ENCODE results near the gene HDGFL1.

The HDGFL1 gene

DNA sequence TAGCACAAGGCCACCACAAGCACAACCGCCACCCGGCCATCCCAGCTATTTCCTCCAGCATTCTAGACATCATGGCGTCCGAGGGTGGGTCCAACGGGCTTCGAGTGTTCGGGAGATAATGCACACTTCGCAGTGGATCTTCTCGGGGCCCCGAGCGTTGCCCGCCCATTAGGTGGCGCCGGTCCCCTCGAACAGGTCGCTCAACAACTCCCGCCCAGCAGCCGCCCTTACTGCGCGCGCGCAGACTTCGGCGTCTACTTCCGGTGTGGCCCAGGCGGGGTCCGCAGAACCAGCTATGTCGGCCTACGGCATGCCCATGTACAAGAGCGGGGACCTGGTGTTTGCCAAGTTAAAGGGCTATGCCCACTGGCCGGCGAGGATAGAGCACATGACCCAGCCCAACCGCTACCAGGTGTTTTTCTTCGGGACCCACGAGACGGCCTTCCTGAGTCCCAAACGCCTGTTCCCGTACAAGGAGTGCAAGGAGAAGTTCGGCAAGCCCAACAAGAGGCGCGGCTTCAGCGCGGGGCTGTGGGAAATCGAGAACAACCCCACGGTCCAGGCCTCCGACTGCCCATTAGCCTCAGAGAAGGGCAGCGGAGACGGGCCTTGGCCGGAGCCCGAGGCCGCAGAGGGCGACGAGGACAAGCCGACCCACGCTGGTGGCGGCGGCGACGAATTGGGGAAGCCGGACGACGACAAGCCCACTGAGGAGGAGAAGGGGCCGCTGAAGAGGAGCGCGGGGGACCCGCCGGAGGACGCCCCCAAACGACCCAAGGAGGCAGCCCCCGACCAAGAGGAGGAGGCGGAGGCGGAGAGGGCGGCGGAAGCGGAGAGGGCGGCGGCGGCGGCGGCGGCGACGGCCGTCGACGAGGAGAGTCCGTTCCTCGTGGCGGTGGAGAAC lies at the start of gene HDGFL1:
HDGFL1 (plus strand) TSS at position 286 of the 904 bp plus-strand sequence; CDS start at position 296, 10 bp downstream.
- no peak for DNase-seq

DNA sequence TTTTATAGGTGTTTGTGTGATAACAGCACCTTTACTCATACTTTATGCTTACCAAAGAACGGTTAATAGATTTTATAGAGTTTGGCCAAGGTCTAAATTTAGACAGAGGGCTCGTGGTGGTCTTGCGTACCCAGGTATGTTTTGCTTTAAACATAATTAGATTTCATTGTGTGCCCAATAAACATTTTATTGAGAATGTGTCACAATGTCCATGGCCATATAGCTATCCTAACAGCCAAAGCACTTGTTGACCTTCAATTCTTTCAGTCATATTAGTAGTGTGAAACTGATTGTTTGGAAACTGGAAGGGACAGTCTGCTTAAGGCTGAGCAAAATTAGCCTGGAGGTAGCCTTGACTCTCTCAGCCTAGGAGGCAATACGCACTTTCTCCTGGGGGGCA lies 48.3 kb upstream of the HDGFL1 start:
- no peak for DNase-seq

DNA sequence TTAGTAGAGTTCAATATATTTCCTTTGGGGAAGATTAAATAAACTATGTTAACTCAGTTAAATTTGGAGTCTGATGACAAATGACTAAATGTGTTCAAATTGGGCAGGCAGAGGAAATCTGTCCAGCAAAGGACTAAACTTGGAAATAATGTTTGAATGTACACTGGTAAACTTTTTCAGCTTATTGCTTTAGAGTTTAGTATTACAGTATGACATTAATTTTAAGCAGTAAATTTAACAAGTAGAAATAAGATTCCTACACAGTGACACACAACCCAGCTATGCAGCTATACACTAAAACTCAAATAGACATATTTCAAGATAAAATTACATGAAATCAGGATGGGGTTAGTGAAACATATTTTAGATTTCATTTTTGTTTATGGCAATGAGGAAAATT lies 42.6 kb upstream of the HDGFL1 start:
- no peak for DNase-seq

DNA sequence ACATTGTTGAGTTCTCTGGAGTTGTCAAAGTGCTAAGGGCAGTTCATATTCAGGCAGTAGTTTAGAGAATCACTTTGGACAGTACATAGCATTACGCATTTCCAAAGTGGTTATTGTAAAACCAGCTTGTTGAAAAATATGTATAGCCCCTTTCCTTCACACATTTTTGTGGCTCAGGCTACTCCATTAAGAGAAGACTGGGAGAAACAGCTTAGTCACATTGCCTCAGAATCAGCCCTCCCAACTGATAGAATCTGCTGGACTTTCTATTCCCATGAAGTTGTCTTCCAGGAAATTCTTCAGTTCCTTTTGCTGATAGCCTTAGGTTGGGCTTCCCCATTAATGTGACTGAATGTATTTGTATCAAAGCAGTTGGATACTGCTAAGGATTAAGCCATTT lies 39.5 kb upstream of the HDGFL1 start:
- DNase-seq, result no peak

DNA sequence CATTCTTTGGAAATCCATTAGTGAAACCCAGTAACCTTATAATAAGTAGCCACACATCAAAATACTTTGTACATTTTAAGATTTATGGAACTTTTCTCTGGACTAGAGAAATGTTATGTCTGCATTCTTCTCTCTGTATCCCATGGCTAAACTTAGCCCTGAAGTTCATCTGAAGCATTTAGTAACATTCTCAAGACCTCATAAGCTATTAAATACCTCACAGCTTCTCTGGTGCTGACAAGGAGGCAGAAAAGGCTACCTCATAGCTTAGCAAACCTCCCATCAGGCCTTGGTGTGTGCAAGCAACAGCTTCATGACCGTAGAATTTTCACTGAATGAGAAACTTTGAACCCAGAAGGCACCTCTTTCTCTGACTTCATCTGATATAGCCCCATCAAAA lies 38.9 kb upstream of the HDGFL1 start:
- DNase-seq, result no peak

DNA sequence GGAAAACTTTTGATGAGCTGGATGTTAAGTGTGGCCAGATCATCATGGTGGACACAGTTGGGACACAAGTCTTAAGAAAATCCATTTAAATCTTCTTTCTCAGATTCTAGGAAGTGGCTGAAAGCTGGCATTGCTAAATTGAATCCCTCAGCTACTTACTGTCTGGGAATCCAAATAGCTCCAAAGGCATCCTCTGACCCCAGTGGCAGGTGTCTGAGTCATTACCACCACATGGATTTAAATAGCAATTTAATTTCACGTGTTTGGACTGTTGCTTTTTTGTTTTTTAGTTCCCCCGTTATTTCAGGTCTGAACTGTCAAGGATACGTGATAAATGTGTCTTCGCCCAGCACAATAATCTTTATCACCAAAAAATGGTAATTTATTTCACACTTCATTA lies 33.2 kb upstream of the HDGFL1 start:
- no peak for DNase-seq

DNA sequence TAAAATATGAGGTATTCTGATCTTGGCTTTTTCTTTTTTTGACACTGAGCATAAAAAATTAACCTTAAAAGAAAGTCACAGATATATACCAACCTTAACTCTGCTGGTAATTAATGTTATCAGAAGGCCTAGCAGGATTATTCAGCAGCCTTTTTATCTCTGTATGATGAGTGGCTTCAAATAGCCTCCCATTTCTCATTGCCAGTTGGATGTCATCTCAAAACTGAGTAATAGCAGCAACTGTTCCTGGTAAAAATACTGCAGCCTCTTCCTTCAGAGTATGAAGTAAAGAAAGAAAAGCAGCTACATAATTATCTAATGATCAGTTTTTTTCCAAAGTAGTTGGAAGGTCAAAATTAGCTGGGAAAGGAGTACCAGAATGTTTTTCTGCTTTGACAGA lies 24.9 kb upstream of the HDGFL1 start:
- DNase-seq, result no peak

DNA sequence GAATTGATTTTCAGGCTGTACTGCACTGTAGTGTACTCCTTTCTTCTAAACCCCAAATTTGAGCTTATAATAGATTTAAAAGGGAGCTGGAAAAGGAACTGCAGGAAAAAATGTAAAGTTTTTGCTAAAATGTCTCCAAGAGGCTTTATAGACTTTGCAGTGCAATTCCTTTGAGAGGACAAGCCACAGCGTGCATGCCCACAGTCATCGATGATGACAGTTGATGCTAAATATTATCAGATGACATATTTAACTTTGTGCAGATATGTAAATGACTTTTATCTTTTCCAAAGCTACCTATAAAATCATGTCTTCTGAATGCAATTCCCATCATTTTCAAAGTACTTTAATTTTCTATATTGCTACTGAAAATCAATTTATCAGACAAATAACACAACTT lies 24.3 kb upstream of the HDGFL1 start:
- no peak for DNase-seq

DNA sequence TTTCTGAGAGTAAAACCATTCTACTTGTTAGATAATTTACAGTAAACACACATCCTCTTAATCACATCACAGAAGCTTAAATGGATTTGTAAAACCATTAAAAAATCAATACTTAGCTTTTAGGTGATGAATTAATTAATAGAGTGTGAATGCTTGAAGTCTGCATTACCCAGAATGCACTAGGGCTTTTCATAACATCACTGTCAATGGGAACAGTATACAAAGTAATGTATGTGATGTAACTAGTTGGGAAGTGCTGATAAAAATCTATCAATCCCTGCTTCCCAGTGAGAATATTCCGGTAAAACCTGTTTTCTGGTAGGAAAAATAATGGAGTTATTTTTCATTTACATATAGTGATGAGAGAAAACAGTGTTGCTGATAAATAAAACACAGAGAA lies 23.1 kb upstream of the HDGFL1 start:
- no peak for DNase-seq

DNA sequence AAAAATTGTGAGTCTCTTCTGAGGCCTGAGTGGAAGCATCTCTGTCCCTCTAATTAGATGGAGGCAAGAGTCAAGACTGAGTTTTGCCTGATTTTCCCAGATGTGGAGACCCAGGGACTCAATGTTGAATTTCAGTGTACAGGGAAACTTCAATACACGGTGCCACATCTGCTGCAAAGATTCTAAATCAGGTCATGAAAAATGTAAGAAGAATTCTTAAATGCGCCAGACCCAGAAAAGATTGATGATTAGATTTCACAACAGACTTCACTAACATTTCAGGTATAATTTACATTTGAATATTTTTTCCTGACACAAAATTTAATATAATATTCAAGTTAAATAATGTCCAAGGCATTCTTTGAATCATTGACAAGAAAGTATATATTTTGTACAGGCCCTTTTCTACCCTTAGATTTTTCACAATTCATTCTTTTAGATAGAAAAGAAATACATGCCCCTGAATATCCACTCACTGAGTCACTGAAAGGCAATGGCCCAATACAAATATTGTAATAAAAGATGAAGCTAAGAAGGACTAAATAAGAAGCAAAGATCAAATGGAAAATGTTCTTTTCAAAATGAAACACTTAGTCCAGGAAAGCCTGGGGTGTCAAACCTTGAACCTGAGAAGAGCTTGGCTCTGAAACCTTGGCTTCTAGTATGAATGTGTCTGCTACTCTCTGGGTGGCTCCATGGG lies 18.2 kb upstream of the HDGFL1 start:
- DNase-seq, result no peak

DNA sequence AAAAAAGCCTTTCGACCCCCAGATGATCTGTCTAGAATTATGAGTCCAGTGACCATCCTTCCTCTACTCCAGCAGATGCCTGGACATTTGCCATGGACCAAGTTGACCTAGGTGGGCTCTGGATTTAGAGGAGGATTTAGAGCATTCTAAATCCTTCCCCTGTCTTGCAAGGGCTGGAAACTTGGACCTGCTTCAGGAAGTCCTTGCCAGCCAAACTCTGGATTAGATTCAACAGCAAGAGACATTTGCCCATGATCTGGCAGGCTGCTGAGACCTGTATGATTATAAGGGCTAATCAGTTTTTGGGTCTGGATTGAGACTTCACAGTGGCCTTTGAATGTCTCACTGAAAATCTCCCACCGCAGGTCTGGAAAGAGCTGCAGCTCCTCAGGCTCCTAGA lies 13.1 kb upstream of the HDGFL1 start:
- no peak for DNase-seq

DNA sequence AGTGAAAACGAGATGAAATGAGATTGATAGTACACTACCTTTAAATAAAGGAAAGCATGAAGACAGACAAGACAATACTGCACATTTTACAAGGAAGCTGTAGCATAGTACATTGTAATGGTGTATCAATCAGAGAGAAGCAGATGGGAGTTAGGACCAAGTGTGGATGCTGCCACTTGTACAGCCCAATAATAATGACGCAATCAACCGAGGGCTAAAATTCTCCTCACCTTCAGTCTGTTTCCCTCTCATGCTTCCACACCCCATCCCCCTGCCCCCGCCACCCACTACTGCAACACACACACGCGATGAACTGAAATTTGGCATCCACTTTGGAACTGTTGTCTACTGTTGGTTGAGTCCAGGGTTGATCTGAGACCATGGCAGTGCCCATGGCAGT lies 12.4 kb upstream of the HDGFL1 start:
- DNase-seq, result no peak

DNA sequence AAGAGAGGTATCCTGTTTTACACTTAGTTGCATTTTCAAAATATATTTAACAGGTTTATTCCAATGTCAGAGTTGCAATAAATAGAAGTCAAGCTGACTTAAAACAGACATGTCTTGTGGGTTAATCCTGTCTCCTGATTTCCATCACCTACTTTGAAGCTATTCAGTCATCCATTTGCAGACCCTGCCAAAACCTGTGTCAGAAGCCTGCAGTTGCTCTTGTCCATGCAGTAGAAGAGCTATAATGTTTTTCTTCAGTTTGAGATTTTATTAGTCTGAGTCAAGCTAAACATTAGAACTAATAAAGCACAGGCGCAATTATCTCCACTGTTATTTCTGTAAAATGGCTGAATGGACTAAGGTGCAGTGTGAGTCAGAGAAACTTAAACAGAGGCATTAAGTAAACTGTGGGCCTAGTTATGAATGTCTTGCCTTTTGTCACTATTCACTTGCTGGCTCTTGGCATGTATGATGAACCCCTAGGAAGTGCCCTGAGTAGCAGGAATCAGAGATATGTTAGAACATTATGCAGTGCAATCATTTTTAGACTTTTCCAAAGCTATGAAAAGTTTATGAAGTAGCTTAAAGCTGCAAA lies 11.0 kb upstream of the HDGFL1 start:
- no peak for DNase-seq

DNA sequence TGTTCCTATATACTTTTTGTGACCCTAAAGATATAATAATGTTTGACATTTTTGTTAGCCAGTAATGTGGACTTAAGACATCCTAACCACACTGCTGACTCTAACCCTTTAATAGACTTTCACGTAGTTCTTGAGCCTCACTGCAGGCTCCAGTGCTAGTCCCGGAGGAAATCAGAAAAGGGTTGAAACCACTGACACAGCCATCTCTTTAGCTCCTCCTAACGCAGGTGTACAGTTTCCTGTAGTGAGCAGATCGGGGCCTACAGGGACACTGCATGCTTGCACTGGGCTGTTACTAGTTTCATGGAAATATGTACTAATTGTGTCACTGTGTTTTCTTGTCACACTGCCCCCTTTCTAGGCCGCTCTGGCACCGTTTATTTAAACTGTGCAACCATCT lies 512 bp upstream of the HDGFL1 start:
- no peak for DNase-seq

DNA sequence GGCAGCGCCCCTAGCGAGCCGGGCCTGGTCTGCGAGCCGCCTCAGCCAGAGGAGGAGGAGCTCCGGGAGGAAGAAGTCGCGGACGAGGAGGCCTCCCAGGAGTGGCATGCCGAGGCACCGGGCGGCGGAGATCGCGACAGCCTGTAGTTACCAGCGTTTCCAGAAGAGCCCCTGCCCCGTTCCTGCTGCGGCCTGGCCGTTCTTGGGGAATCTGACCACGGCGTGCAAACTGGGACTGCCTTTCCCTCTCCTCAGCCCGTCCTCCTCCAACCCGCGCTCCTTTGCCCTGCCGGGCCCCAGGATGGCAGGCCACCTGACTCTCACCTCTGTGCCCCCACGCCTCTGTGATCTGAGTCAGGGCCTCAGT lies 802 bp downstream of the HDGFL1 start:
- DNase-seq, result no peak

DNA sequence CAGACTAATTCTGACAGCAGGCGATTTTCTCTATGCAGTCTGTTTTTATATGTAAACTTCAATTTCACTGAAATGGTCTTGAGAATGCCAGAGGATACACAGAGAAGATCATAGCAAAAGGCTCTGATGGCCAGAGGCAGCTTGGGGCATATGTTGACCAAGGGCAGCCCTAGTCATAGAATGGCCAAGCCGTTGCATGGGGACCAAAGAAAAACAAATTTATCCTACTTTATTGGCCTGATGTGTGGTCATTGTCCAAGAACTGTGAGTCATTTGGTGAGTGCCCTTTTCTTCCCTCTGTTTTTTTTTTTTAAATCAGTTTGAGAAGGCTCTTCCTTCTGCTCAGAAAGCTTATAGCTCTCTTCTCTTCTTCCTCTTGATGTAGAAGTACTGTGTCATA lies 5.8 kb downstream of the HDGFL1 start:
- DNase-seq, result no peak

DNA sequence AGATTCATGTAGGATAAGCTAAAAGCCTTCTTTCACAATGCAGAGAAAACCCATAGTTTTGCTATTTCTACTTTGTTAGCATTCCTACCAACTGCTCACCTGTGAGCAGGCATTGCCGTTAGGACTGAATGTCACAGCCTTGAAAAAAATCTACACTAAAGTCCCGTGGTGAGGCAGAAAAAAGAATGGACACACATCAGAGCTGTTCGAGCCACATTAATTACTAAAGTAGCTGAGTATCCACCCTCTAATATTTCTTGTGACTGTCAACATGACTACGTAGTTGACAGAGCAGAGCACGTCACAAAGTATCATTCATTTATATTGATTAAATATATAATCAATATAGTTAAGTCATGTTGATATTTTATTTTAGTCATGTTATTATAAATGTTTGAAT lies 10.1 kb downstream of the HDGFL1 start:
- DNase-seq, result no peak

DNA sequence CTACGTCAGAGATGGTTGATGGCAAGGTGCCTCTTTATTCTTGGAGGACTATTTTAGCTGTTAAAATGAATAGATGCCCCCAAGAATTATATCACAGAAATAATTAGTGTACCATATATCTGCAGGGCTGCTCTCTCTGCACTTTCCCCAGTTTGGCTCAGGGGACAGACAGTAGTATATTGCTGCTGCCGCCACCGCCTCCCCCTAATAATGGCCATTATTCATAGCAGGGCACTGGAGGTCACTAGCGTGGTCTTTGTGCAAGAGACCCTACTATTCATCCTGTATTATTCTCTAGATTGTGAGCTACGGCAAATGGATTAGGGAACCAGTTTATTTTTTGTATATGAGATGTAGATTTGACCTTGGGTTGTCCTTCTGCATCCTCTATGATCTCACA lies 11.0 kb downstream of the HDGFL1 start:
- DNase-seq, result no peak

DNA sequence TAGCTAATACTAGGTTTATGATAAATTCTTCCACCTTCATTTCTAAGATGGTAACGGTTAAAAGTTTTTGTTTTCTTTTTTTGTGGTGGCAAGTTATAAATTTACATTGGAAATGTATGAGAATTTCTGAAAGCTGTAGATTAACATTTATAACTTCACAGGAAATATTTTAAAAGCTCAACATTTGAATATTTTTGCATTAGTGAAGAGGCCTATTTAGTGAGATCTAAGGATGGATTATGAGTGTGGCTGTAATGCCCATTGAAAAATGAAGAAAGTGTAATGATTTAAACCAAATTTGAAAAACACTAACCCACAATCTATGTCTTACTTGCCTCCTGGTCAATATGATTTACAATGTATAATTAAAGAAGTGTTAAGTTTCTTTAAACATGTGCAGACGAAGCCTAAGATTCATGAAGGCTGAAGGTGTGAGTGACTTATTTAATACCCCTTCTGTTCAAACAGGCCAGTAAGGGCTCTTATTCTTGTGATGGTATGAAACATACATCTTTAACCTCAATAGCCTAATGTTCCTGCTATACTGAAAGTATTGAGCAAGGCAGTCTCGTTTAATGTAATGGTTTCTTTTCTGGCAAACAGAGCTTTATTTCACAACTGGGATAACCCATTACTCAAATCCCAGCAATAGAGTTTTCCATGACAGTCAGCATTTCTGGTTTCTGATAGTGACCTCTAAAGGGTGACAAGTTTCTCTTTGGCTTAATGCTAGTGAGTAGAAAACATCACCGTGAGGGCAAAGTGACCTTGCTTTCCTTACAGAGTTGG lies 13.2 kb downstream of the HDGFL1 start:
- no peak for DNase-seq

DNA sequence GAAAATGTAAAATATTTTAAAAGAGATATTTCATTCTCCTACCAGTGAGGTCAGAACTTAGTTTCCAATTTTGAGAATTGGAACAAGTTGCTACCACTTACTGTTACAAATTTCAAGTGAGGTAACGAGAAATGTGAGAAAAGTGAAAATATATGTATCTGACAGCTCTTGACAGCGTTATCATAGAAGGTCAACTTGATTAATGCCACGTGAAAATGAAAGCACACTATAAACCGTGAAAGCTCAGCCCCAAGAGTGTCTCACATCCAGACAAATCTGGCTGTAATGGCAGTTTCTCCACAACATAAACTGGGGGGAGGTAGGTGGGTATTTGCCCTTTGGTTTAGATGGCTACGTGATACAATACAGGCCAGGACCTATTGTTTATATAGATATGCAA lies 13.9 kb downstream of the HDGFL1 start:
- no peak for DNase-seq

DNA sequence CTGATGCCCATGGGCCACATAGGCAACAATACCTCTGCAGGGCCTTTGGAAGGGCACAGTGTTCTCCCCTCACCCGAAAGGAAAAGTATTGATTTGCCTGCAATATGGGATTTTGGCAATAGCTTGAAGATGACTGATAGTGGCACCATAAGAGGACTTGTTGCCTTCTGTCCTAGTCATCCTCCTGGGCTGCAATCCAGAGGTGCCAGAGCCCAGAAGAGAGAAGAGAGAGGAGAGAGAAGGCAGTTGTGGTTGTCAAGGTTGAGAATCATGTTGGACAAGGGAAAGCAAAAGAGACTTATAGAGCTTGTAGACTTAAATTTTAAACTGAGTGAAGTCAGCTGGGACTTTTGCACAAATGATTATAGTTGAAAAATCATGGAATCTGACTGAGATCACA lies 14.6 kb downstream of the HDGFL1 start:
- no peak for DNase-seq

DNA sequence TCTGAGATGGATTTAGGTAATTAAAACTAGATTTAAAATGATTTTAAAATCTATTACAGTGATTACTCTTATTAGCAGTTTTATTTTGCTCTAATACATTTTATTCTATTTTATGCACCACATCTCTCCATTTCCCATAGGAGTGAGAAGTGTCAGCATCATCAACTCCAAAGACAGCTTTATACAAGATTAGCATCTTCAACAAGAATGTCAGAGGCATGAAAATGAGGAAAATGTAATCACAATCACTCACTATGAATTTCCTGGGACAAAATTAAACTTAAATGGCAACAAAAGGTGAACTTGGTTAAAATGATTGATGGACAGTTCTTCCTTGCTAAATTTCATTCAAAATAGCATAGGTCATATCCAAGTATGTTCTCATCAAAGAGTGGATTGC lies 19.8 kb downstream of the HDGFL1 start:
- no peak for DNase-seq

DNA sequence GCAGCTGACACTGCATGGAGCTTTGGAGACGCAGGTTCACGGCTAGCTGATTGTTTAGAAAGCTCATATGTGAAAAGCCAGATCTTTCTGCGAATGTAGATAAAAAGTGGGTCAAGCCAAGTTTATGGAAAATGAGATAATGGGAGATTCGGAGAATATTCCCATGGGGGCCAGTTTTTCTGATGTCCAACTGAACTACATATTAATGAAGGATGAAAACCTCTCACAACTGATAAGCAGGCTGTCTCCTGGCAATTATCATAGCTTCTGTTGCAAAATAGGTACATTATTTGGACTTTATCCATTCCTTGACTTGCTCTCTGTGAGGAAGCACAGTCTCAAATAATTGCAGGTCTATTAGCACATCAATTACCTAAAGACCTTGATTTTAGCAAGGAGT lies 21.1 kb downstream of the HDGFL1 start:
- no peak for DNase-seq

Data from NCI-H1092 treated with DMSO at 0.1 percent for 48 hours (cell line).